Astrocyte of the spinal cord (primary cell): Measurements from ENCODE around the gene THPO.

Source experiments
- DNase-seq: peaks from one replicate; pipeline ENCODE4 v3.0.0; 2011; ENCODE audit warnings: low read depth, low spot score
- H3K4me3 ChIP-seq: 2 replicates; pipeline ENCODE4 v1.5.1; 2011; ENCODE audit warnings: low read depth, mild to moderate bottlenecking, low read length, moderate library complexity
- CTCF ChIP-seq: IDR thresholded peaks from 2 replicates; pipeline ENCODE4 v1.5.1; 2012; ENCODE audit warnings: low read depth, mild to moderate bottlenecking, low read length, inconsistent platforms
- in situ Hi-C: cut with HindIII; loops from 2 replicates; pipeline ENCODE4 v1.10.0; 2017; ENCODE audit warnings: low sequenced_read_pairs

THPO gene

GRCh38 chr3:184386047-184386806, 8.2 kb upstream of the THPO start:
- DNase-seq = no peak
- in situ Hi-C loops = no loop called here
- no peak overlapping the region for H3K4me3 ChIP-seq
- no peak for TF ChIP-seq CTCF

- DNase-seq = no peak
- TF ChIP-seq CTCF = no peak
Observed at GRCh38 chr3:184384856-184385422, 6.9 kb upstream of the THPO start.

GRCh38 chr3:184384342-184384741, 6.3 kb upstream of the THPO start:
- TF ChIP-seq CTCF = no peak
- in situ Hi-C loops = no loop called here

More at GRCh38 chr3:184384856-184385422, 6.9 kb upstream of the THPO start:
- in situ Hi-C loops = no loop called here
- H3K4me3 ChIP-seq = no peak overlapping the region

GRCh38 chr3:184383033-184383740, 5.2 kb upstream of the THPO start:
- no peak for DNase-seq
- TF ChIP-seq CTCF = no peak
- in situ Hi-C loops = no loop called here
- no peak overlapping the region for H3K4me3 ChIP-seq

More at GRCh38 chr3:184384342-184384741, 6.3 kb upstream of the THPO start:
- H3K4me3 ChIP-seq = no peak overlapping the region
- no peak for DNase-seq

- in situ Hi-C loops = no loop called here
- no peak for TF ChIP-seq CTCF
Observed at GRCh38 chr3:184382326-184383032, 4.5 kb upstream of the THPO start.

More at GRCh38 chr3:184382326-184383032, 4.5 kb upstream of the THPO start:
- H3K4me3 ChIP-seq = no peak overlapping the region
- DNase-seq = no peak
